CD14-positive monocyte (primary cell): ENCODE measurements around the gene APOBEC2. TPM values are rescaled to one million over a fixed set of nuclear protein-coding genes. Genes with fewer than 3 reads are reported as not detected.

Source experiments
- DNase-seq, 3 donors: peaks; one replicate each; pipeline ENCODE4 v3.0.0-alpha.2; 2011 to 2022
- H2AFZ ChIP-seq: 2 replicates; pipeline ENCODE4 v1.6.0; 2012; ENCODE audit warnings: mild to moderate bottlenecking, low read depth, low read length, inconsistent platforms; ENCODE audit not compliant: insufficient read depth, poor library complexity, severe bottlenecking
- H3K27ac ChIP-seq, 2 donors: 1 replicate in 1 of 2; 2 replicates in 1 of 2; pipeline ENCODE4 v1.5.1; 2012 to 2013; ENCODE audit warnings: low read length in 2 of 2, control low read depth in 1 of 2, inconsistent platforms in 1 of 2, low read depth in 1 of 2, mild to moderate bottlenecking in 1 of 2
- H3K27me3 ChIP-seq, 2 donors: one replicate each; pipeline versions ENCODE4 v1.6.0 to v1.6.1; 2011 to 2013; ENCODE audit warnings: low read length in 2 of 2; ENCODE audit not compliant: control insufficient read depth in 2 of 2, insufficient read depth in 2 of 2
- H3K36me3 ChIP-seq, 2 donors: replicated peaks in 1 of 2; 1 replicate in 1 of 2; 2 replicates in 1 of 2; pipeline versions ENCODE4 v1.5.1 to v1.6.1; 2012 to 2013; ENCODE audit warnings: low read length in 2 of 2, control low read depth in 1 of 2, inconsistent platforms in 1 of 2, mild to moderate bottlenecking in 1 of 2; ENCODE audit not compliant: insufficient read depth in 2 of 2, control insufficient read depth in 1 of 2
- H3K4me1 ChIP-seq, 2 donors: 1 replicate in 1 of 2; 2 replicates in 1 of 2; pipeline versions ENCODE4 v1.5.1 to v1.6.1; 2012 to 2013; ENCODE audit warnings: low read length in 2 of 2, control low read depth in 1 of 2, inconsistent platforms in 1 of 2, mild to moderate bottlenecking in 1 of 2, moderate library complexity in 1 of 2; ENCODE audit not compliant: insufficient read depth in 2 of 2, control insufficient read depth in 1 of 2
- H3K4me2 ChIP-seq: replicated peaks from 2 replicates; pipeline ENCODE3; 2012; ENCODE audit warnings: low read length, moderate library complexity, mild to moderate bottlenecking; ENCODE audit not compliant: poor library complexity, severe bottlenecking; ENCODE audit errors: extremely low read depth
- H3K4me3 ChIP-seq, 3 experiments: fragments of 200-600 bp in 1 of 3; sonication (generic) in 1 of 3; replicated peaks in 1 of 3; 1 replicate in 2 of 3; 2 replicates in 1 of 3; pipeline ENCODE4 v1.5.1; 2011 to 2013; ENCODE audit warnings: low read length in 3 of 3, mild to moderate bottlenecking in 3 of 3, control low read depth in 2 of 3, low read depth in 2 of 3, inconsistent platforms in 1 of 3, moderate library complexity in 1 of 3
- H3K79me2 ChIP-seq: 2 replicates; pipeline ENCODE4 v1.6.0; 2012; ENCODE audit warnings: mild to moderate bottlenecking, control low read depth, inconsistent platforms, low read length, moderate library complexity; ENCODE audit not compliant: insufficient read depth
- H3K9ac ChIP-seq: 2 replicates; pipeline ENCODE4 v1.6.0; 2017; ENCODE audit warnings: low read length, mild to moderate bottlenecking; ENCODE audit not compliant: insufficient read depth, poor library complexity, severe bottlenecking
- H3K9me3 ChIP-seq, 2 donors: replicated peaks in 1 of 2; 1 replicate in 1 of 2; 2 replicates in 1 of 2; pipeline versions ENCODE4 v1.5.1 to v1.6.1; 2012 to 2013; ENCODE audit warnings: low read length in 2 of 2, control low read depth in 1 of 2; ENCODE audit not compliant: control insufficient read depth in 1 of 2, insufficient read depth in 1 of 2
- H4K20me1 ChIP-seq: 2 replicates; pipeline ENCODE4 v1.6.0; 2012; ENCODE audit warnings: mild to moderate bottlenecking, low read length, control low read depth, moderate library complexity; ENCODE audit not compliant: insufficient read depth
- H3K27ac Mint-ChIP-seq, 7 donors: one replicate each; pipeline ENCODE4 v1.8.0; 2020; ENCODE audit warnings: mild to moderate bottlenecking in 7 of 7, mixed read lengths in 7 of 7, moderate library complexity in 6 of 7, inconsistent platforms in 2 of 7
- H3K27me3 Mint-ChIP-seq, 3 donors: one replicate each; pipeline ENCODE4 v1.8.0; 2021 to 2022; ENCODE audit warnings: low read depth in 3 of 3, mild to moderate bottlenecking in 3 of 3, mixed read lengths in 3 of 3, moderate library complexity in 3 of 3, inconsistent platforms in 1 of 3
- H3K36me3 Mint-ChIP-seq, 2 donors: one replicate each; pipeline ENCODE4 v1.8.0; 2020; ENCODE audit warnings: mixed read lengths in 2 of 2, inconsistent platforms in 1 of 2, mild to moderate bottlenecking in 1 of 2
- H3K4me1 Mint-ChIP-seq: one replicate; pipeline ENCODE4 v1.8.0; 2020; ENCODE audit warnings: mild to moderate bottlenecking, mixed read lengths
- H3K4me3 Mint-ChIP-seq, 2 donors: one replicate each; pipeline ENCODE4 v1.8.0; 2020; ENCODE audit warnings: mild to moderate bottlenecking in 2 of 2, mixed read lengths in 2 of 2, moderate library complexity in 1 of 2
- H3K9me3 Mint-ChIP-seq, 7 donors: one replicate each; pipeline ENCODE4 v1.8.0; 2020 to 2022; ENCODE audit warnings: mixed read lengths in 7 of 7, mild to moderate bottlenecking in 6 of 7, moderate library complexity in 6 of 7, inconsistent platforms in 2 of 7
- WGBS: methylation state at CpG from one replicate; pipeline ENCODE4 v1.1.5; 2013; ENCODE audit warnings: missing lambda C conversion rate; ENCODE audit not compliant: insufficient coverage; 5-methylcytosine and 5-hydroxymethylcytosine counted together
- intact Hi-C, 2 donors: fragments of 100-400 bp; cut with micrococcal nuclease; formaldehyde crosslinking; loops; one replicate each; pipeline versions ENCODE4 v1.15.0 to v1.15.1; 2023
- polyA plus RNA-seq, 3 donors: library from polyadenylated mRNA; depleted of rRNA in 1 of 3; unstranded in 2 of 3; stranded (reverse) in 1 of 3; fragments of 300-500 nt in 2 of 3; fragments of >200 nt in 1 of 3; fragmentation: Illumina TruSeq in 2 of 3; gene quantifications; 1 replicate in 2 of 3; 2 replicates in 1 of 3; pipeline ENCODE4 v1.2.3, GENCODE V29; 2012 to 2021
- TF ChIP-seq, protein P1 (sequence below): fragments of 200-600 bp; IDR thresholded peaks from one replicate; pipeline ENCODE4 v1.8.0; 2022; ENCODE audit warnings: antibody characterized with exemption, mild to moderate bottlenecking

Gene APOBEC2
- polyA plus RNA-seq, 3 donors, result 0.14 to 0.42 TPM; not detected in 1

DNA sequence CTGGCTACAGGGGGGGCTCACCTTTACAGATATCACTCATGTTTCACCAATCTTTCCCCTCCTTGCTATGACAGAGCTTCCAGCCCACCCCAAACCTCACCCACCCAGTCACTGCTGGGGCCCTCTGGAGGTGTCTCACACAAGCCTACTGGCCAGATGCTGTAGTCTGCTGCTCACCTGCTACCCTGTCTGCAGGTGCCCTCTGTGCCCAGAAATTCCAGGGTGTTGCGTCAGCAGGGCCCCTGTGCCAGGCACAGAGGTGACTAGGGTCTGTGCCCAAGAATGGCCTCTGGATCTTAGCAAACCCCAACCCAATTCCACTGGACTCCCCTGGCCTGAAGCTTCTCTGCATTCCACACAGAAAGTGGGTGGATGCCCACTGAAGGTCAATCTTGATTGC is 35.3 kb upstream of the APOBEC2 start:
- DNase-seq, result no peak
- WGBS, result 80% methylated on average over 1 of the region's 1 CpG
- Histone ChIP-seq H3K27ac (no peak overlapping the region), H3K27me3 (no peaks in the 10 kb centered on the region), H3K4me1 (no peaks in the 10 kb centered on the region), H4K20me1 (no peaks in the 10 kb centered on the region), H3K79me2 (no peaks in the 10 kb centered on the region), H3K4me3 (no peak overlapping the region), H2AFZ (no peak overlapping the region), H3K9me3 (no peaks in the 10 kb centered on the region), H3K36me3 (no peaks in the 10 kb centered on the region), H3K9ac (no peak overlapping the region), H3K4me2 (no peak overlapping the region)
- TF ChIP-seq, protein P1, sequence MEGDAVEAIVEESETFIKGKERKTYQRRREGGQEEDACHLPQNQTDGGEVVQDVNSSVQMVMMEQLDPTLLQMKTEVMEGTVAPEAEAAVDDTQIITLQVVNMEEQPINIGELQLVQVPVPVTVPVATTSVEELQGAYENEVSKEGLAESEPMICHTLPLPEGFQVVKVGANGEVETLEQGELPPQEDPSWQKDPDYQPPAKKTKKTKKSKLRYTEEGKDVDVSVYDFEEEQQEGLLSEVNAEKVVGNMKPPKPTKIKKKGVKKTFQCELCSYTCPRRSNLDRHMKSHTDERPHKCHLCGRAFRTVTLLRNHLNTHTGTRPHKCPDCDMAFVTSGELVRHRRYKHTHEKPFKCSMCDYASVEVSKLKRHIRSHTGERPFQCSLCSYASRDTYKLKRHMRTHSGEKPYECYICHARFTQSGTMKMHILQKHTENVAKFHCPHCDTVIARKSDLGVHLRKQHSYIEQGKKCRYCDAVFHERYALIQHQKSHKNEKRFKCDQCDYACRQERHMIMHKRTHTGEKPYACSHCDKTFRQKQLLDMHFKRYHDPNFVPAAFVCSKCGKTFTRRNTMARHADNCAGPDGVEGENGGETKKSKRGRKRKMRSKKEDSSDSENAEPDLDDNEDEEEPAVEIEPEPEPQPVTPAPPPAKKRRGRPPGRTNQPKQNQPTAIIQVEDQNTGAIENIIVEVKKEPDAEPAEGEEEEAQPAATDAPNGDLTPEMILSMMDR, result no peak
- Mint-ChIP-seq H3K4me1 (peaks cover 3% of the 10 kb centered on the region), H3K27me3 (peaks cover 0 to 9% (median 4%) of the 10 kb centered on the region in 3 donors), H3K4me3 (no peak overlapping the region), H3K9me3 (peaks cover 0 to 5% (median 0%) of the 10 kb centered on the region in 7 donors), H3K27ac (no peak overlapping the region), H3K36me3 (no peaks in the 10 kb centered on the region)
- intact Hi-C loops, result no loop called here

DNA sequence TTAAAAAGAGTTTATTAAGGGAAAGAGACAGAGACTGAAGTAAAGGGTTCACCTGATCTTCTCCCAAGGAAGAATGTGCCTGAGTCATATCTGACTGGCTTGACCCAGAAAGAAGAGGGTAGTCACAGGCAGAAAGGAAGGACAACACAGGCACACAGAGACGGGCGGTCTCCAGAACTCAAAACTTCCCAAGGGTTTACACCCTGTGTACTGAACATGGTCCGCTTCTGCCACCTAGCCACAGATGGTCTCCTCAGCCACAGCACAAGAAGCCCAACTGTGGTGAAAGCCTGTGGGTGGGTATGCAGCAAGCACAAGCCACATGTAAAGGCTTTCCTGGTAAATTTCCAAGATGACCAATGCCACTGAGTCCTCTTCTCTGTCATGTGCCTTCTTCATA is 31.2 kb upstream of the APOBEC2 start:
- Histone ChIP-seq H3K79me2 (no peaks in the 10 kb centered on the region), H3K4me2 (no peak overlapping the region), H3K27ac (no peak overlapping the region), H3K36me3 (no peaks in the 10 kb centered on the region), H4K20me1 (no peaks in the 10 kb centered on the region), H3K9ac (no peak overlapping the region), H3K9me3 (no peaks in the 10 kb centered on the region), H2AFZ (no peak overlapping the region), H3K27me3 (no peaks in the 10 kb centered on the region), H3K4me1 (peaks cover 4 to 7% of the 10 kb centered on the region in 2 donors), H3K4me3 (no peak overlapping the region)
- no CpG with 5 or more reads among the region's 3 CpGs for WGBS
- peaks cover 0 to 5% (median 0%) of the 10 kb centered on the region in 7 donors for H3K9me3 Mint-ChIP-seq
- peaks cover 2 to 6% (median 4%) of the 10 kb centered on the region in 3 donors for H3K27me3 Mint-ChIP-seq
- TF ChIP-seq, protein P1, result no peak
- no peak overlapping the region for H3K4me3 Mint-ChIP-seq
- DNase-seq, result no peak
- H3K27ac Mint-ChIP-seq, result no peak overlapping the region
- peaks cover 7% of the 10 kb centered on the region for H3K4me1 Mint-ChIP-seq
- no peaks in the 10 kb centered on the region for H3K36me3 Mint-ChIP-seq
- intact Hi-C loops, result no loop called here
